Medulla oblongata (tissue), 1 donor: Measurements from ENCODE around the gene LIMS4.
"Not testable (repeated sequence)": the region's sequence is repeated elsewhere in the genome, so short reads cannot be mapped to it uniquely, and the experiment has no call there.

Experiments used
- DNase-seq: peaks from one replicate; pipeline ENCODE4 v3.0.0-alpha.2; 2015; ENCODE audit errors: extremely low spot score

Gene LIMS4

GRCh38 chr2:110472171-110473058, at the start of gene LIMS4:
Gene LIMS4 (minus strand): TSS chr2:110472816. CDS start chr2:110472778, 38 bp downstream.
- not testable (repeated sequence) for DNase-seq

- not testable (repeated sequence) for DNase-seq
Observed at GRCh38 chr2:110499755-110500377, 27.2 kb upstream of the LIMS4 start.

GRCh38 chr2:110496027-110496426, 23.4 kb upstream of the LIMS4 start:
- not testable (repeated sequence) for DNase-seq

GRCh38 chr2:110494488-110494887, 21.9 kb upstream of the LIMS4 start:
- not testable (repeated sequence) for DNase-seq

GRCh38 chr2:110488991-110489390, 16.4 kb upstream of the LIMS4 start:
- not testable (repeated sequence) for DNase-seq

GRCh38 chr2:110482697-110483096, 10.1 kb upstream of the LIMS4 start:
- DNase-seq, result not testable (repeated sequence)

- not testable (repeated sequence) for DNase-seq
Observed at GRCh38 chr2:110481200-110481599, 8.6 kb upstream of the LIMS4 start.

- not testable (repeated sequence) for DNase-seq
Observed at GRCh38 chr2:110480084-110480483, 7.5 kb upstream of the LIMS4 start.

GRCh38 chr2:110477370-110477769, 4.8 kb upstream of the LIMS4 start:
- DNase-seq, result not testable (repeated sequence)

GRCh38 chr2:110476952-110477351, 4.3 kb upstream of the LIMS4 start:
- not testable (repeated sequence) for DNase-seq

- not testable (repeated sequence) for DNase-seq
Observed at GRCh38 chr2:110475627-110476359, 3.2 kb upstream of the LIMS4 start.

GRCh38 chr2:110474898-110475297, 2.3 kb upstream of the LIMS4 start:
- DNase-seq, result not testable (repeated sequence)

- not testable (repeated sequence) for DNase-seq
Observed at GRCh38 chr2:110473059-110473358, 393 bp upstream of the LIMS4 start.

GRCh38 chr2:110468921-110469320, 3.7 kb downstream of the LIMS4 start:
- DNase-seq, result not testable (repeated sequence)

- DNase-seq, result not testable (repeated sequence)
Observed at GRCh38 chr2:110465312-110465711, 7.3 kb downstream of the LIMS4 start.

GRCh38 chr2:110462458-110462857, 10.2 kb downstream of the LIMS4 start:
- not testable (repeated sequence) for DNase-seq

- DNase-seq, result not testable (repeated sequence)
Observed at GRCh38 chr2:110460318-110460717, 12.3 kb downstream of the LIMS4 start.

- not testable (repeated sequence) for DNase-seq
Observed at GRCh38 chr2:110457214-110457590, 15.4 kb downstream of the LIMS4 start.

GRCh38 chr2:110456291-110457213, 16.1 kb downstream of the LIMS4 start:
- DNase-seq, result not testable (repeated sequence)

GRCh38 chr2:110455080-110455670, 17.4 kb downstream of the LIMS4 start:
- not testable (repeated sequence) for DNase-seq

GRCh38 chr2:110450951-110451350, 21.7 kb downstream of the LIMS4 start:
- not testable (repeated sequence) for DNase-seq
